ENCODE data around the gene AUP1.
"Not testable (repeated sequence)": the region's sequence is repeated elsewhere in the genome, so short reads cannot be mapped to it uniquely, and the experiment has no call there.

The AUP1 gene, protein sequence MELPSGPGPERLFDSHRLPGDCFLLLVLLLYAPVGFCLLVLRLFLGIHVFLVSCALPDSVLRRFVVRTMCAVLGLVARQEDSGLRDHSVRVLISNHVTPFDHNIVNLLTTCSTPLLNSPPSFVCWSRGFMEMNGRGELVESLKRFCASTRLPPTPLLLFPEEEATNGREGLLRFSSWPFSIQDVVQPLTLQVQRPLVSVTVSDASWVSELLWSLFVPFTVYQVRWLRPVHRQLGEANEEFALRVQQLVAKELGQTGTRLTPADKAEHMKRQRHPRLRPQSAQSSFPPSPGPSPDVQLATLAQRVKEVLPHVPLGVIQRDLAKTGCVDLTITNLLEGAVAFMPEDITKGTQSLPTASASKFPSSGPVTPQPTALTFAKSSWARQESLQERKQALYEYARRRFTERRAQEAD

GRCh38 chr2:74529357-74530238, at the start of gene AUP1, which contains the start of gene HTRA2:
Gene AUP1, minus strand, starts transcription at chr2:74529706. Its CDS starts 77 bp downstream, at chr2:74529629.
Gene HTRA2, plus strand, starts transcription at chr2:74529933. Its CDS starts 74 bp downstream, at chr2:74530007.
- peak; percentile 100 for DNase-seq

DNA sequence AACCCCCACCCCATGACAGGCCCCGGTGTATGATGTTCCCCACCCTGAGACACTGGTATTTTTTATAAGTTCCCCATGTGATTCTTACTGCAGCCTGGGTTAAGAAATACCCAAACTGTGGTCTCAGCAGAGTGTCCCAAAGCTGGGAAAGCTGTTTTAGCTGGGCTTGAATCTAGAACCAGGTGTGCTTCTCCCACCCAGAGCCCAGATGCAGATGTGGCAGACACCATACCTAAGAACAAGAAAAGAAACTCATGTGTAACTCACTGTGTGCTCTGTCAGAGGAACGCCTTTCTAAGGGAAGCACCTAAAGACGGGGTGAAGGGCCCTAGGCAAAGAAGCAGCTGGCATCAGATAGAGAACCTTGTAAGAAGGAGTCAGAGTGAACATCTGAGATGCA, 48.9 kb upstream of the AUP1 start:
- no peak for DNase-seq

DNA sequence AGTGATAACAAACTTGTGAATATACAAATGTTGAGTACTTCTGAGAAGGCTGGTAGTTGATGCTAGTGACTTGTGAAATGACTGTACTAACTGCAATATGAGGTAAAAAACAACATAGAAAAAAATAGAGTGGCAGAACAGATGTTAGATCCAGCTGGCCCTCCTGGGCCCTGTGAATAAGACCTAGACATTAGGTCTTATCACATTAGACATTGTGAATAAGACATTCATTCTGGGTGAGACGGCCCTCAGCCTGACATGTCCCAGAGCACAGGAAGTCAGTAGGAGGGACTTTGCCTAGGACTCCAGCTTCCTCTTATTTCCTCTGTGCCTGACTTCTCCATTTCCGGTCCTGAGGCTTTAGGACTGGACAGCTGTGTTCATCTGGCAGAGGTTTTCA, 47.9 kb upstream of the AUP1 start:
- peak; percentile 65 for DNase-seq

DNA sequence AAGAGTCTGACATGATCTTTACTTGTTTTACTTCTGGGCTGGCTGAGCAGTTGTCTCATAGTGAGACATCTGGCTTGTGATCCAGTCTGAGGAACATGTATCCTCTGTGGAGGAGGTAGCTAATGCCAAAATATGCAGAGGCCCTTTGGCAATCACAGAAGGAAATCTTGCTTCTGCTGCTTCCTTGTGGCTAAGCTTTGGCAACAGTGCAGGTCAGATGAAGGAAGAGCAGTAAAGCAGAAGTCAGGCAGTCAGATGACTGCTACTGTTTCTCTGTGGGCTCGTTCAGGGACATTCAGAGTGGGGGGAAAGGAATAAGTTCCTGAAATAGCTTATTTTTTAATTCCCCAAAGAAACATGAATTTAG, 47.3 kb upstream of the AUP1 start:
- peak; percentile 80 for DNase-seq

DNA sequence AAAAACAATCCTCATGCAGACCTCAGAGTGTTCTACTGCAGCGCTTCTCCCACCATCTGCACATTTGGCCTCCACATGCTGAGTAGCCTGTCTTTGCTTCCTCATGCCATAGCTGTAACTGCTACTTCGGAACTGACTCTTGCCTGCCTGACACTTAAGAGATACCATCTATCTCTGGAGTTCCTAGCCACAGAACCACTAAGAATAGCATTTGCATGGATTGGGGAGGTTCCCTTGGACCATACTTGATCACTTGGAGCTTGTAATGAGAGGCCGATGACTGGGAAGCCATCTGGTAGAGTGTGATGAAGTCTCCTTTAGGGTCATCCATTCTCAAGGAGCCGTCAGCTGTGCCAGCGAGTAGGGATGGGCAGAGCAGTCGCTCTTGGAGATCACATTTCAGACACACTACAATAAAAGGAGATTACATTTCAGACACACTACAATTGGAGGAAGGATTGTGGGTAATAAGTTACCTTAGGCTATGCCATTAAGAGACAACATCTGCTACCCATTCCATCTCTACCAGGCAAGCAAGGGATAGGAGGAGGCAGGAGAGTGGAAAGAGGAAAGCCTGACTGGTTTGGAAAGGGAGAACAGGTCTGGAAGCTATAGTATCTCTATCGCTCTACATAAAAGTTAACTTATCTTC, 46.8 kb upstream of the AUP1 start:
- no peak for DNase-seq

- DNase-seq: no peak
These were observed 45.8 kb upstream of the AUP1 start for GRCh38 chr2:74575320-74575719.

DNA sequence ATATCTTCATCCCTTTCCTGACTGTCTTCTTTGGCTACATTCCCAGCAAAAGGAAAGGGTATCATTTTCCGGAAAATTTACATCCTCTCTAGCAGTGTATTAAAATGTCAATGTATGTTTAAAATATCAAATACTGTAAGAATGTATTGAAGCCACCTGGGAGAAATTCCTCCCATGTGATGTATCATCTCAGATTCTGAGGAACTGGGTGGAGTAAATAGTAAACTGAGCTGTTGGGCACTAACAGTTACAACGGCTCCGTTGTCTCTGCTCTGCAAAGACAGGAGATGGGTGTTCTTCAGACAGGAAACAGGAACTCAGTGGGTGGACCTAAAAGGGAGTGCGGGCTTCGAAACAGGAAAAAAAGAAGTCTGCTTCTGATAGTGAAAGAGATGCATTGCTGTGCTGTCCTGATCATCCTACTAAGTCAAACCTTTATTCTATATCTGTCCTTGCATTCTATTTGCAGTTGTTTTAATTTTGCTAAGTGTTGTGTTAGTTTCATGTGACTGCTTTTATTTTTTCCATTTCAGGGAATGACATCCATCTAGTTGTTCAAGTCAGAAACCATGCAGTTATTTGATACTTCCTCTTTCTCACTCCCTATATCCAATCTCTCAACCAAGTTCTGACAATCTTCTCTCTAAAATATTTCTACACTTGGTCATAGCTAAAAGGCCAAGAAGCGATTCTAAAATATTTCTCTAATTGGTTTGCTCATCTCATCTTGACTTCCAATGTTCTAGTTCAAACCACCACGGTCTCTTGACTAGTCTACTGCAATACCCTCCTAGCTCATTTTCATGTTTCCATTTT, 44.4 kb upstream of the AUP1 start:
- peak; percentile 94 for DNase-seq

- no peak for DNase-seq
These were observed 42.8 kb upstream of the AUP1 start for GRCh38 chr2:74572178-74572925.

- no peak for DNase-seq
These were observed 41.6 kb upstream of the AUP1 start for GRCh38 chr2:74571058-74571457.

GRCh38 chr2:74569686-74570085, 40.2 kb upstream of the AUP1 start:
- no peak for DNase-seq

DNA sequence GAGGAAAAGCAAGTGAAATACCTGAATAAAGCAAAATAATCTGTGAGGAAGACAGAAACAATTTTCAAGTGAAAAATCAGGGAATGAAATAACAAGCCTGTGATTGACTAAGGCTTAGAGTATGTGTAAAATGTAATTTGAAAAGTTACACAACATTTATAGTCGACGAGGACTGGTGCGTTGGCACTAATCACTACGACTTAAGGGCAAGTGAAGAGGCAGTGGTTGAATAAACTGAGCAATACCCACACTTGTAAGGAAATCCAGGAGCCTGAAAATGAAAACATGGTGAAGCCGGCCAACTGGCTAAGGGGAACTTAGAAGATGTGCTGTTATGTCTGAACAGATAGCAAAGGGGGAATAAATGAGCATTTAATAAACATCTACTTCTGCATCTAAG, 38.4 kb upstream of the AUP1 start:
- peak; percentile 81 for DNase-seq

GRCh38 chr2:74566754-74567085, 37.2 kb upstream of the AUP1 start:
- peak; percentile 66 for DNase-seq

GRCh38 chr2:74566076-74566753, 36.7 kb upstream of the AUP1 start:
- DNase-seq: no peak

- DNase-seq: peak; percentile 100
These were observed 34.7 kb upstream of the AUP1 start for GRCh38 chr2:74564222-74564621.

- no peak for DNase-seq
These were observed 32.7 kb upstream of the AUP1 start for GRCh38 chr2:74562126-74562775.

GRCh38 chr2:74561022-74561421, 31.5 kb upstream of the AUP1 start:
- DNase-seq: not testable (repeated sequence)

GRCh38 chr2:74560591-74560990, 31.1 kb upstream of the AUP1 start:
- DNase-seq: peak; percentile 87

- no peak for DNase-seq
These were observed 30.4 kb upstream of the AUP1 start for GRCh38 chr2:74559912-74560311.

GRCh38 chr2:74558284-74559230, 29.1 kb upstream of the AUP1 start:
- no peak for DNase-seq

All from NCI-H226 (cell line).